DOHH2 (cell line): ENCODE results near the gene C15orf61.

Source experiments
- H3F3A ChIP-seq: fragments of 200-600 bp; sonication (generic), shearing (Covaris generic); 2 replicates; pipeline ENCODE4 v1.6.0; 2016; ENCODE audit warnings: antibody characterized with exemption, mild to moderate bottlenecking; ENCODE audit not compliant: control insufficient read depth, insufficient read depth
- H3K27ac ChIP-seq: fragments of 200-600 bp; sonication (generic); 2 replicates; pipeline ENCODE4 v1.5.1; 2014; ENCODE audit warnings: low read depth, mild to moderate bottlenecking, low read length, moderate library complexity
- H3K27me3 ChIP-seq: fragments of 200-600 bp; sonication (generic); 2 replicates; pipeline ENCODE4 v1.6.1; 2014; ENCODE audit warnings: mild to moderate bottlenecking, low read length, mixed read lengths; ENCODE audit not compliant: control insufficient read depth
- H3K36me3 ChIP-seq: fragments of 200-600 bp; sonication (generic); 2 replicates; pipeline ENCODE4 v1.6.1; 2014; ENCODE audit warnings: mild to moderate bottlenecking, low read length, moderate library complexity, mixed read lengths; ENCODE audit not compliant: control insufficient read depth
- H3K4me1 ChIP-seq: fragments of 200-600 bp; sonication (generic); 2 replicates; pipeline ENCODE4 v1.6.1; 2014; ENCODE audit warnings: mild to moderate bottlenecking, low read length, mixed read lengths; ENCODE audit not compliant: control insufficient read depth
- H3K4me2 ChIP-seq: fragments of 200-600 bp; sonication (generic); 2 replicates; pipeline ENCODE4 v1.6.0; 2014; ENCODE audit warnings: mild to moderate bottlenecking, low read length, moderate library complexity
- H3K4me3 ChIP-seq: fragments of 200-600 bp; sonication (generic); 2 replicates; pipeline ENCODE4 v1.5.1; 2014; ENCODE audit warnings: mild to moderate bottlenecking, low read length, mixed read lengths
- H3K79me2 ChIP-seq: fragments of 200-600 bp; sonication (generic); 2 replicates; pipeline ENCODE4 v1.6.1; 2014; ENCODE audit warnings: mild to moderate bottlenecking, low read length, mixed read lengths; ENCODE audit not compliant: control insufficient read depth
- H3K9me2 ChIP-seq: fragments of 200-600 bp; sonication (generic); replicated peaks from 2 replicates; pipeline ENCODE4 v1.6.1; 2014; ENCODE audit warnings: mild to moderate bottlenecking, low read length, mixed read lengths; ENCODE audit not compliant: control insufficient read depth
- H3K9me3 ChIP-seq: fragments of 200-600 bp; sonication (generic); 2 replicates; pipeline ENCODE4 v1.6.1; 2014; ENCODE audit warnings: antibody characterized with exemption, low read length, mixed read lengths; ENCODE audit not compliant: control insufficient read depth, insufficient read depth
- H4K20me1 ChIP-seq: fragments of 200-600 bp; sonication (generic); 2 replicates; pipeline ENCODE4 v1.6.0; 2014; ENCODE audit warnings: low read depth, mild to moderate bottlenecking, antibody characterized with exemption, low read length, moderate library complexity; ENCODE audit not compliant: control insufficient read depth, insufficient read depth
- EZH2phosphoT487 ChIP-seq: fragments of 200-600 bp; sonication (generic); IDR thresholded peaks from 2 replicates; pipeline ENCODE4 v1.6.1; 2017; ENCODE audit warnings: borderline replicate concordance, mild to moderate bottlenecking, antibody characterized with exemption, low read length, moderate library complexity, mixed read lengths
- TF ChIP-seq, protein P1 (sequence below): fragments of 200-600 bp; sonication (generic); IDR thresholded peaks from one replicate; pipeline ENCODE4 v1.5.1; 2014; ENCODE audit warnings: antibody characterized with exemption, mild to moderate bottlenecking, low read depth, low read length; ENCODE audit not compliant: poor library complexity, severe bottlenecking

The C15orf61 gene

DNA sequence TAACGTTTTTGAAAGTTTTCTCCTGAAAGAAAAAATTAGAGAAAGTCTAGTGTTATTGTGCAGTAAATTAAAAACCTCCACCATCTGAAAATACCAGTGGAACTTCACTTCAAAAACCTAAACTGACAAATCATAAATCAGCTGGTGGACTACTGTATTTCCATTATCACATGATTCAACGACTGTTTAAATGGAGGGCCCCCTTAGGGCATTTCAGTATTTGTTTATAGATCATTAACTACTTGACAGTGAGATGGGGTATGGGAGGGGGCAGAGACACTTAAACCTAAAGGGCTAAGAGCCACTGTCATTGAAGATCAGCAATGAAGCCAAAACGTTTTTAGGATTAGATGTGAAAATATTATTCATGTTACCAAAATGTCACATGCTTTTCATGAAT, 8.8 kb upstream of the C15orf61 start:
- H3K27ac ChIP-seq, result no peak overlapping the region
- H4K20me1 ChIP-seq, result no peaks in the 10 kb centered on the region
- H3K9me2 ChIP-seq, result no peaks in the 10 kb centered on the region
- no peak for TF ChIP-seq EZH2phosphoT487
- TF ChIP-seq, protein P1, sequence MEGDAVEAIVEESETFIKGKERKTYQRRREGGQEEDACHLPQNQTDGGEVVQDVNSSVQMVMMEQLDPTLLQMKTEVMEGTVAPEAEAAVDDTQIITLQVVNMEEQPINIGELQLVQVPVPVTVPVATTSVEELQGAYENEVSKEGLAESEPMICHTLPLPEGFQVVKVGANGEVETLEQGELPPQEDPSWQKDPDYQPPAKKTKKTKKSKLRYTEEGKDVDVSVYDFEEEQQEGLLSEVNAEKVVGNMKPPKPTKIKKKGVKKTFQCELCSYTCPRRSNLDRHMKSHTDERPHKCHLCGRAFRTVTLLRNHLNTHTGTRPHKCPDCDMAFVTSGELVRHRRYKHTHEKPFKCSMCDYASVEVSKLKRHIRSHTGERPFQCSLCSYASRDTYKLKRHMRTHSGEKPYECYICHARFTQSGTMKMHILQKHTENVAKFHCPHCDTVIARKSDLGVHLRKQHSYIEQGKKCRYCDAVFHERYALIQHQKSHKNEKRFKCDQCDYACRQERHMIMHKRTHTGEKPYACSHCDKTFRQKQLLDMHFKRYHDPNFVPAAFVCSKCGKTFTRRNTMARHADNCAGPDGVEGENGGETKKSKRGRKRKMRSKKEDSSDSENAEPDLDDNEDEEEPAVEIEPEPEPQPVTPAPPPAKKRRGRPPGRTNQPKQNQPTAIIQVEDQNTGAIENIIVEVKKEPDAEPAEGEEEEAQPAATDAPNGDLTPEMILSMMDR, result no peak
- H3K4me3 ChIP-seq, result no peak overlapping the region
- H3F3A ChIP-seq, result no peaks in the 10 kb centered on the region; the same call in 1 of the 2 replicates
- H3K36me3 ChIP-seq, result peaks cover 14% of the 10 kb centered on the region
- H3K4me1 ChIP-seq, result peaks cover 4% of the 10 kb centered on the region
- H3K4me2 ChIP-seq, result no peak overlapping the region
- no peaks in the 10 kb centered on the region for H3K27me3 ChIP-seq
- no peaks in the 10 kb centered on the region for H3K9me3 ChIP-seq
- H3K79me2 ChIP-seq, result no peaks in the 10 kb centered on the region

DNA sequence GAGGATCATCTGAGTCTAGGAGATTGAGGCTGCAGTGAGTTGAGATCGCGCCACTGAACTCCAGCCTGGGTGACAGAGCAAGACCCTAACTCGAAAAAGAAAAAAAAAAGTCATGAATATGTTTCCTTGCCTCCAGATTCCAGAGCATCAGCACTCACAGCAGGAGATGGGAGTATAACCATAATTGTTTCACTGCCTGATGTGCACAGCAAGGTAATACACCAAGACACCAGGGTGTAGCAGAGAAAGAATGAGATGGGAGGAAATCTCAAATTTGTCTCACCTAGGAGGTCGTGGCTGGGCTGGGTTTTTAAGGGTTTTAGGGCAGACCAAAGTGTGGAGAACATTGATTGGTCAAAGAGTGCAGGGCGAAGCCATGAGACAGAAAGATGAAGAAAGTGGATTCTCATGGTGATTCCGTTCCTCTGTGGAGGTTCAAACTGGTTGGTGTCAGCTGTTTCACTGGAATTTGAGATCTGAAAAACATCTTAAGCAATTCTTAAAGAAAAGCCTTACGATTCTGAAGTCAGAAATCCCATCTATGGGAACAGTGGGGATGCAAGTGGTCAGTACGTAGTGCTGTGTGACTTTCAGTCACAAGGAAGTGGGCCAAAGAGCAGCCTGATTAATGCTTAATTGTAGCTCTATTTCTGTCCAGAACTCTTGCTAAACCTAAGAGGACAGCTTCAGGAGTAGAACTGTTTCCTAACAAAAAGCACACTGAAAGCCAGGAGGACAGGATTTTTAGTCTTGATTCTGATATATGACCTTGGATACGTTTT, 7.8 kb upstream of the C15orf61 start:
- no peaks in the 10 kb centered on the region for H3K27me3 ChIP-seq
- H3K9me2 ChIP-seq, result no peaks in the 10 kb centered on the region
- H3F3A ChIP-seq, result no peaks in the 10 kb centered on the region; the same call in 1 of the 2 replicates
- peaks cover 14% of the 10 kb centered on the region for H3K36me3 ChIP-seq
- H3K79me2 ChIP-seq, result no peaks in the 10 kb centered on the region
- H4K20me1 ChIP-seq, result no peaks in the 10 kb centered on the region
- TF ChIP-seq, protein P1, result no peak
- TF ChIP-seq EZH2phosphoT487, result no peak
- no peaks in the 10 kb centered on the region for H3K4me1 ChIP-seq
- H3K9me3 ChIP-seq, result no peaks in the 10 kb centered on the region
- H3K4me2 ChIP-seq, result no peak overlapping the region
- no peak overlapping the region for H3K4me3 ChIP-seq
- no peak overlapping the region for H3K27ac ChIP-seq

DNA sequence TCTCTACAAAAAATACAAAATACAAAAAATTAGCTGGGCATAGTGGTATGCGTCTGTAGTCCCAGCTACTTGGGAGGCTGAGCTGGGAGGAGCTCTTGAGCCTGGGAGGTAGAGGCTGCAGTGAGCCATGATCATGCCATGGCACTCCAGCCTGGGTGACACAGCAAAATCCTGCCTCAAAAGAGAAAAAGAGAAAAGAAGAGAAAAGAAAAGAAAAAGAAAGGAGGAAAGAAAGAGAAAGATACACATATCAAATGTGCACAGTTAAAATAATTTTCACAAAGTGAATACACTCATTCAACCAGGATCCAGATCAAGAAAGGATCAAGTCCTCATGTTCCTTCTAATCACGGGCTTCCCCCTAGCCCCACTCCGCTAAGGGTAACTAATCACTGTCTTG, 5.8 kb upstream of the C15orf61 start:
- Histone ChIP-seq H3K4me3 (no peak overlapping the region), H3K79me2 (no peaks in the 10 kb centered on the region), H3F3A (no peaks in the 10 kb centered on the region; the same call in 1 of the 2 replicates), H3K4me2 (no peak overlapping the region), H3K27me3 (no peaks in the 10 kb centered on the region), H4K20me1 (no peaks in the 10 kb centered on the region), H3K36me3 (peaks cover 14% of the 10 kb centered on the region), H3K4me1 (peaks cover 3% of the 10 kb centered on the region), H3K27ac (no peak overlapping the region), H3K9me2 (no peaks in the 10 kb centered on the region), H3K9me3 (no peaks in the 10 kb centered on the region)
- TF ChIP-seq, protein P1, result no peak
- TF ChIP-seq EZH2phosphoT487, result no peak
